CD14-positive monocyte (primary cell): ENCODE measurements around the gene BMPER. TPM values are rescaled to one million over a fixed set of nuclear protein-coding genes. Genes with fewer than 3 reads are reported as not detected.

ENCODE experiments used
- DNase-seq, 3 donors: peaks; one replicate each; pipeline ENCODE4 v3.0.0-alpha.2; 2011 to 2022
- H2AFZ ChIP-seq: 2 replicates; pipeline ENCODE4 v1.6.0; 2012; ENCODE audit warnings: mild to moderate bottlenecking, low read depth, low read length, inconsistent platforms; ENCODE audit not compliant: insufficient read depth, poor library complexity, severe bottlenecking
- H3K27ac ChIP-seq, 2 donors: 1 replicate in 1 of 2; 2 replicates in 1 of 2; pipeline ENCODE4 v1.5.1; 2012 to 2013; ENCODE audit warnings: low read length in 2 of 2, control low read depth in 1 of 2, inconsistent platforms in 1 of 2, low read depth in 1 of 2, mild to moderate bottlenecking in 1 of 2
- H3K27me3 ChIP-seq, 2 donors: one replicate each; pipeline versions ENCODE4 v1.6.0 to v1.6.1; 2011 to 2013; ENCODE audit warnings: low read length in 2 of 2; ENCODE audit not compliant: control insufficient read depth in 2 of 2, insufficient read depth in 2 of 2
- H3K36me3 ChIP-seq, 2 donors: replicated peaks in 1 of 2; 1 replicate in 1 of 2; 2 replicates in 1 of 2; pipeline versions ENCODE4 v1.5.1 to v1.6.1; 2012 to 2013; ENCODE audit warnings: low read length in 2 of 2, control low read depth in 1 of 2, inconsistent platforms in 1 of 2, mild to moderate bottlenecking in 1 of 2; ENCODE audit not compliant: insufficient read depth in 2 of 2, control insufficient read depth in 1 of 2
- H3K4me1 ChIP-seq, 2 donors: 1 replicate in 1 of 2; 2 replicates in 1 of 2; pipeline versions ENCODE4 v1.5.1 to v1.6.1; 2012 to 2013; ENCODE audit warnings: low read length in 2 of 2, control low read depth in 1 of 2, inconsistent platforms in 1 of 2, mild to moderate bottlenecking in 1 of 2, moderate library complexity in 1 of 2; ENCODE audit not compliant: insufficient read depth in 2 of 2, control insufficient read depth in 1 of 2
- H3K4me2 ChIP-seq: replicated peaks from 2 replicates; pipeline ENCODE3; 2012; ENCODE audit warnings: low read length, moderate library complexity, mild to moderate bottlenecking; ENCODE audit not compliant: poor library complexity, severe bottlenecking; ENCODE audit errors: extremely low read depth
- H3K4me3 ChIP-seq, 3 experiments: fragments of 200-600 bp in 1 of 3; sonication (generic) in 1 of 3; replicated peaks in 1 of 3; 1 replicate in 2 of 3; 2 replicates in 1 of 3; pipeline ENCODE4 v1.5.1; 2011 to 2013; ENCODE audit warnings: low read length in 3 of 3, mild to moderate bottlenecking in 3 of 3, control low read depth in 2 of 3, low read depth in 2 of 3, inconsistent platforms in 1 of 3, moderate library complexity in 1 of 3
- H3K79me2 ChIP-seq: 2 replicates; pipeline ENCODE4 v1.6.0; 2012; ENCODE audit warnings: mild to moderate bottlenecking, control low read depth, inconsistent platforms, low read length, moderate library complexity; ENCODE audit not compliant: insufficient read depth
- H3K9ac ChIP-seq: 2 replicates; pipeline ENCODE4 v1.6.0; 2017; ENCODE audit warnings: low read length, mild to moderate bottlenecking; ENCODE audit not compliant: insufficient read depth, poor library complexity, severe bottlenecking
- H3K9me3 ChIP-seq, 2 donors: replicated peaks in 1 of 2; 1 replicate in 1 of 2; 2 replicates in 1 of 2; pipeline versions ENCODE4 v1.5.1 to v1.6.1; 2012 to 2013; ENCODE audit warnings: low read length in 2 of 2, control low read depth in 1 of 2; ENCODE audit not compliant: control insufficient read depth in 1 of 2, insufficient read depth in 1 of 2
- H4K20me1 ChIP-seq: 2 replicates; pipeline ENCODE4 v1.6.0; 2012; ENCODE audit warnings: mild to moderate bottlenecking, low read length, control low read depth, moderate library complexity; ENCODE audit not compliant: insufficient read depth
- H3K27ac Mint-ChIP-seq, 7 donors: one replicate each; pipeline ENCODE4 v1.8.0; 2020; ENCODE audit warnings: mild to moderate bottlenecking in 7 of 7, mixed read lengths in 7 of 7, moderate library complexity in 6 of 7, inconsistent platforms in 2 of 7
- H3K27me3 Mint-ChIP-seq, 3 donors: one replicate each; pipeline ENCODE4 v1.8.0; 2021 to 2022; ENCODE audit warnings: low read depth in 3 of 3, mild to moderate bottlenecking in 3 of 3, mixed read lengths in 3 of 3, moderate library complexity in 3 of 3, inconsistent platforms in 1 of 3
- H3K36me3 Mint-ChIP-seq, 2 donors: one replicate each; pipeline ENCODE4 v1.8.0; 2020; ENCODE audit warnings: mixed read lengths in 2 of 2, inconsistent platforms in 1 of 2, mild to moderate bottlenecking in 1 of 2
- H3K4me1 Mint-ChIP-seq: one replicate; pipeline ENCODE4 v1.8.0; 2020; ENCODE audit warnings: mild to moderate bottlenecking, mixed read lengths
- H3K4me3 Mint-ChIP-seq, 2 donors: one replicate each; pipeline ENCODE4 v1.8.0; 2020; ENCODE audit warnings: mild to moderate bottlenecking in 2 of 2, mixed read lengths in 2 of 2, moderate library complexity in 1 of 2
- H3K9me3 Mint-ChIP-seq, 7 donors: one replicate each; pipeline ENCODE4 v1.8.0; 2020 to 2022; ENCODE audit warnings: mixed read lengths in 7 of 7, mild to moderate bottlenecking in 6 of 7, moderate library complexity in 6 of 7, inconsistent platforms in 2 of 7
- CTCF ChIP-seq: fragments of 200-600 bp; IDR thresholded peaks from one replicate; pipeline ENCODE4 v1.8.0; 2022; ENCODE audit warnings: antibody characterized with exemption, mild to moderate bottlenecking
- WGBS: methylation state at CpG from one replicate; pipeline ENCODE4 v1.1.5; 2013; ENCODE audit warnings: missing lambda C conversion rate; ENCODE audit not compliant: insufficient coverage; 5-methylcytosine and 5-hydroxymethylcytosine counted together
- intact Hi-C, 2 donors: fragments of 100-400 bp; cut with micrococcal nuclease; formaldehyde crosslinking; loops; one replicate each; pipeline versions ENCODE4 v1.15.0 to v1.15.1; 2023
- polyA plus RNA-seq, 3 donors: library from polyadenylated mRNA; depleted of rRNA in 1 of 3; unstranded in 2 of 3; stranded (reverse) in 1 of 3; fragments of 300-500 nt in 2 of 3; fragments of >200 nt in 1 of 3; fragmentation: Illumina TruSeq in 2 of 3; gene quantifications; 1 replicate in 2 of 3; 2 replicates in 1 of 3; pipeline ENCODE4 v1.2.3, GENCODE V29; 2012 to 2021

Gene BMPER
- polyA plus RNA-seq, 3 donors = not detected

DNA sequence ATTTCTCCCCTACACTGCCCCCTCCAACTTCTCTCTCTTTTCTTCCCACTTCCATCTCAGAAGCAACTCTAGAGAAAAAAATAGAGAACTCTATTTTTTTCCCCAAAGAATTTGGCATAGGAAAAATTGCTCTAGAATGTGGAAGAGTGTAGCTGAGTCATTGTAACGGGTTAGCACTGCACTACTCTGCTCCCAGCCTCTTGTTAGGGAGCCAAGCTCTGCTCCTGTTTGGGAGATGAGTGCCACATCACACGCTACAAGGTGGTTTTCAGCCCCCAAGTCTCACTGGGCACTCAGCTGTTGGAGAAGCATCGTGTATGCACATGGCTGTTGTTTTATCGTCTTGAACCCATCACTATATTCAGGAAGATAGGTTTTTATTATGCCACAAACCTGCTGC lies 136.4 kb downstream of the BMPER start:
- Mint-ChIP-seq H3K36me3 (no peaks in the 10 kb centered on the region), H3K27me3 (peaks cover 0 to 3% (median 1%) of the 10 kb centered on the region in 3 donors), H3K27ac (no peak overlapping the region), H3K9me3 (peaks cover 0 to 4% (median 3%) of the 10 kb centered on the region in 7 donors), H3K4me1 (no peaks in the 10 kb centered on the region), H3K4me3 (no peak overlapping the region)
- H3K9me3 ChIP-seq = no peaks in the 10 kb centered on the region
- H3K36me3 ChIP-seq = no peaks in the 10 kb centered on the region
- H3K79me2 ChIP-seq = no peaks in the 10 kb centered on the region
- no peak overlapping the region for H2AFZ ChIP-seq
- no peak overlapping the region for H3K9ac ChIP-seq
- intact Hi-C loops = no loop called here
- TF ChIP-seq CTCF = no peak
- no peaks in the 10 kb centered on the region for H4K20me1 ChIP-seq
- no peak overlapping the region for H3K4me3 ChIP-seq
- DNase-seq = no peak
- no peak overlapping the region for H3K27ac ChIP-seq
- H3K27me3 ChIP-seq = no peaks in the 10 kb centered on the region
- H3K4me1 ChIP-seq = no peaks in the 10 kb centered on the region
- H3K4me2 ChIP-seq = no peak overlapping the region
- WGBS = no CpG with 5 or more reads among the region's 4 CpGs

GRCh38 chr7:34042406-34042805 lies 137.1 kb downstream of the BMPER start:
- Histone ChIP-seq H3K79me2 (no peaks in the 10 kb centered on the region), H3K4me2 (no peak overlapping the region), H2AFZ (no peak overlapping the region), H3K9me3 (no peaks in the 10 kb centered on the region), H3K9ac (no peak overlapping the region), H3K4me1 (no peaks in the 10 kb centered on the region), H4K20me1 (no peaks in the 10 kb centered on the region), H3K27me3 (no peaks in the 10 kb centered on the region), H3K27ac (no peak overlapping the region), H3K4me3 (no peak overlapping the region), H3K36me3 (no peaks in the 10 kb centered on the region)
- Mint-ChIP-seq H3K9me3 (peaks cover 0 to 6% (median 3%) of the 10 kb centered on the region in 7 donors), H3K27me3 (peaks cover 0 to 3% (median 1%) of the 10 kb centered on the region in 3 donors), H3K27ac (no peak overlapping the region), H3K36me3 (no peaks in the 10 kb centered on the region), H3K4me3 (no peak overlapping the region), H3K4me1 (no peaks in the 10 kb centered on the region)
- intact Hi-C loops = no loop called here
- no CpG with 5 or more reads among the region's 2 CpGs for WGBS
- no peak for DNase-seq
- no peak for TF ChIP-seq CTCF
